Measurements from ENCODE around the gene USB1. TPM values are rescaled to one million over a fixed set of nuclear protein-coding genes. Genes with fewer than 3 reads are reported as not detected.

The USB1 gene
- total RNA-seq, 1 donor from 2014 or later: 100.0 TPM

DNA sequence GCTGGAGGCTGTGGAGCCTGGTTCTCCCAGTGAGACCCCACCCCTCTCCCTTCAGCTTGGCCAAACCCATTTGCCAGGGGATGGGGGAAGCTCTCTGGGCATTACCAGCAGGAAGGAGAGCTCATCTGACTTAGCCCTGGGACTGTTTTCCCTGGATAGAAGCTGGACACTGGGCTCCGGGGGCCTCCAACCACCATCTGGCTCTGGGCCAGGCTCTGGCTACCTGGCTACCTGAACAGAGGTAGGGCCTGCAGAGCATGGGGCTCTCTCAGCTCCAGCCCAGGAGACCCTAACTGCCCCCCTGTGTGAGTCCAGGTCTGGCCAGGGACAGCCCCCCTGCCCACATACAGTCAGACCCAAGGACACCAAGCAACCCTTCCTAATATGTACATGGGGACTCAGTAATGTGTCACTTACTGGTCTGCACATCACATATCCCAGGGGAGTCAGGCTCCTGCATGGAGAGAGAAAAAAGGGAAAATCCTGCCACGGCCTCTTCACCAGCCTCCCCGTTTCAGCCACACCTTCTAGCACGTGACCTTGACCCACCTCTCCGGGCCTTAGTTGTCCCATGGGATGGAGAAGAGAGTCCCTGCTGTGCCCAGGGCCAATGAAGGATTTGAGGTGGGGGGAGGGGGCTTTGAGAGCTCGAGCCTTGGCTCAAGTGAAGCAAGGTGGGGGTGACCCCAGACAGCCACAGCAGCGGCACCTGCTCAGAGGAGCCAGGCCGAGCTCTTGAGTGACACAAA lies 44.1 kb upstream of the USB1 start:
- FAIRE-seq (no peak), DNase-seq (ENCODE audit: low read depth) (no peak)
- Histone ChIP-seq H3K9me3 (ENCODE audit: insufficient read depth, low read depth, low read length) (no peaks in the 10 kb centered on the region), H3K4me3 (ENCODE audit: insufficient read depth, low read depth, low read length) (no peak overlapping the region), H4K20me1 (ENCODE audit: insufficient read depth, low read length) (no peaks in the 10 kb centered on the region), H3K4me2 (ENCODE audit: low read length) (no peak overlapping the region), H2AFZ (ENCODE audit: low read depth, low read length) (no peak overlapping the region), H3K4me1 (ENCODE audit: insufficient read depth, low read length) (no peaks in the 10 kb centered on the region), H3K27ac (ENCODE audit: low read depth, low read length) (no peak overlapping the region), H3K79me2 (ENCODE audit: insufficient read depth, low read length) (no peaks in the 10 kb centered on the region), H3K36me3 (ENCODE audit: insufficient read depth, low read length) (no peaks in the 10 kb centered on the region), H3K27me3 (ENCODE audit: insufficient read depth, low read length) (peaks cover 2% of the 10 kb centered on the region), H3K9ac (ENCODE audit: low read length) (no peak overlapping the region)
- no peaks in the 10 kb centered on the region for H3K4me1 Mint-ChIP-seq (ENCODE audit: low read depth, unreplicated experiment)
- peaks cover 43% of the 10 kb centered on the region for H3K27me3 Mint-ChIP-seq (ENCODE audit: low read depth, unreplicated experiment)
- H3K36me3 Mint-ChIP-seq (ENCODE audit: low read depth, unreplicated experiment): peaks cover 1% of the 10 kb centered on the region
- H3K9me3 Mint-ChIP-seq (ENCODE audit: unreplicated experiment): no peaks in the 10 kb centered on the region
- TF ChIP-seq, protein P1, sequence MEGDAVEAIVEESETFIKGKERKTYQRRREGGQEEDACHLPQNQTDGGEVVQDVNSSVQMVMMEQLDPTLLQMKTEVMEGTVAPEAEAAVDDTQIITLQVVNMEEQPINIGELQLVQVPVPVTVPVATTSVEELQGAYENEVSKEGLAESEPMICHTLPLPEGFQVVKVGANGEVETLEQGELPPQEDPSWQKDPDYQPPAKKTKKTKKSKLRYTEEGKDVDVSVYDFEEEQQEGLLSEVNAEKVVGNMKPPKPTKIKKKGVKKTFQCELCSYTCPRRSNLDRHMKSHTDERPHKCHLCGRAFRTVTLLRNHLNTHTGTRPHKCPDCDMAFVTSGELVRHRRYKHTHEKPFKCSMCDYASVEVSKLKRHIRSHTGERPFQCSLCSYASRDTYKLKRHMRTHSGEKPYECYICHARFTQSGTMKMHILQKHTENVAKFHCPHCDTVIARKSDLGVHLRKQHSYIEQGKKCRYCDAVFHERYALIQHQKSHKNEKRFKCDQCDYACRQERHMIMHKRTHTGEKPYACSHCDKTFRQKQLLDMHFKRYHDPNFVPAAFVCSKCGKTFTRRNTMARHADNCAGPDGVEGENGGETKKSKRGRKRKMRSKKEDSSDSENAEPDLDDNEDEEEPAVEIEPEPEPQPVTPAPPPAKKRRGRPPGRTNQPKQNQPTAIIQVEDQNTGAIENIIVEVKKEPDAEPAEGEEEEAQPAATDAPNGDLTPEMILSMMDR (IDR thresholded peaks at IDR 0.05; ENCODE audit: insufficient read depth, low read depth, low read length): no peak
- TF ChIP-seq EZH2 (IDR thresholded peaks at IDR 0.05; ENCODE audit: insufficient read depth, low read length): no peak
- H3K4me3 Mint-ChIP-seq (ENCODE audit: unreplicated experiment): no peak overlapping the region
- no peak overlapping the region for H3K27ac Mint-ChIP-seq (ENCODE audit: unreplicated experiment)

DNA sequence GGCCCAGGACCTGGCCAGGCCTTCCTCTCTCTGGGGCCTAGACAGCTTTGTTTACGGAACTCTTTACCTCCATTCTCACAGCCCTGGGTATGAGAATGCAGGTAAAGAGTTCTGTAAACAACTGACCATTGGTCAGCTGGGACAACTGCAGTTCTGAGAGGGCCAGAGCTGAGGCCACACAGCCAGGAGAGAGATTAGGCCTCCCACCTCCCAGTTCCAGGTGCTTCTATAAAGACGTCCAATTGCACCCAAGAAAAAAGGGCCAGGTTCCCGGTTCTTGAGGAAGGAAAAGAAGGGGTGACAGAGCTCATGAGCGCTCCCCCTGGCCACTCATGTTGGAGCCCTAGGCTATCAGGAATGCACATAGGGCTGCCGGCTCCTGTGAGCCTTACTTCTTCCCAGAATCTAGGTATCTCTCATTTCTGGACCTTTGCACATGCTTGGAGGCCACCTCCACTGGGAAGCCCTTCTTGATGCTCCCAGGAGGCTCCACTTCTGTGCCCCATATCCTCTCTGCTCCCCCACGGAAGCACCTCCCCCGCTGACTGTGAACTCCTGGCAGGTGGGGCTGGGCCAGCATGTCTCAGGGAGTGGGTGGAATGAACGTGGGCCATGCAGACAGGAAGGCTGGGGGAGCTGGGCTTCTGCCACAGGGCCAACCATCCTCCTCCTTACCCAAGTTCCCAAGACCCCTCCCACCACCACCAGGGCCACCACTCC lies 43.4 kb upstream of the USB1 start:
- H3K4me2 ChIP-seq (ENCODE audit: low read length): no peak overlapping the region
- Mint-ChIP-seq H3K36me3 (ENCODE audit: low read depth, unreplicated experiment) (peaks cover 1% of the 10 kb centered on the region), H3K4me1 (ENCODE audit: low read depth, unreplicated experiment) (no peaks in the 10 kb centered on the region), H3K27me3 (ENCODE audit: low read depth, unreplicated experiment) (peaks cover 50% of the 10 kb centered on the region), H3K9me3 (ENCODE audit: unreplicated experiment) (no peaks in the 10 kb centered on the region), H3K27ac (ENCODE audit: unreplicated experiment) (no peak overlapping the region), H3K4me3 (ENCODE audit: unreplicated experiment) (no peak overlapping the region)
- no peak overlapping the region for H3K27ac ChIP-seq (ENCODE audit: low read depth, low read length)
- H2AFZ ChIP-seq (ENCODE audit: low read depth, low read length): no peak overlapping the region
- DNase-seq (ENCODE audit: low read depth) (no peak), FAIRE-seq (no peak)
- no peaks in the 10 kb centered on the region for H3K79me2 ChIP-seq (ENCODE audit: insufficient read depth, low read length)
- peaks cover 2% of the 10 kb centered on the region for H3K27me3 ChIP-seq (ENCODE audit: insufficient read depth, low read length)
- no peaks in the 10 kb centered on the region for H4K20me1 ChIP-seq (ENCODE audit: insufficient read depth, low read length)
- H3K36me3 ChIP-seq (ENCODE audit: insufficient read depth, low read length): no peaks in the 10 kb centered on the region
- no peaks in the 10 kb centered on the region for H3K4me1 ChIP-seq (ENCODE audit: insufficient read depth, low read length)
- H3K9me3 ChIP-seq (ENCODE audit: insufficient read depth, low read depth, low read length): no peaks in the 10 kb centered on the region
- no peak overlapping the region for H3K9ac ChIP-seq (ENCODE audit: low read length)
- TF ChIP-seq, protein P1 (IDR thresholded peaks at IDR 0.05; ENCODE audit: insufficient read depth, low read depth, low read length): no peak
- no peak for TF ChIP-seq EZH2 (IDR thresholded peaks at IDR 0.05; ENCODE audit: insufficient read depth, low read length)
- no peak overlapping the region for H3K4me3 ChIP-seq (ENCODE audit: insufficient read depth, low read depth, low read length)

DNA sequence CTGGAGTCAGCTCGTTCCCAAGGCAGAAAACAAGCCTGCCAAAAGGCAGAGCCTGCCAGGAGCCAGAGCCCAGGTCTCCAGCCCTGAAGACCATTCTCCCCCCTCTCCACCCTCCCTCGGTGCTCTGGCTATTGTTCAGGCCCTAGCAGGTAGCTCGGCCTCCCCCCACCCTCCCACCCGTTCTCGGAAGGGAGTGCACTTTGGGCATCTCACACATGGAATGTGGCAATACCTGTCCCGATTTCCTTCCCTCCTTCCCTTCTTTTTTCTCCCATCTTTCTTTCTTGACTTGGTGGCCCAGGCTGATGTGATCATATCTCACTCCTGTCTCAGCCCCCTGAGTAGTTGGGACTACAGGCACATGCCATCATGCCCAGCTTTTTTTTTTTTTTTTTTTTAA lies 42.7 kb upstream of the USB1 start:
- Histone ChIP-seq H3K4me3 (ENCODE audit: insufficient read depth, low read depth, low read length) (no peak overlapping the region), H3K27me3 (ENCODE audit: insufficient read depth, low read length) (peaks cover 5% of the 10 kb centered on the region), H3K79me2 (ENCODE audit: insufficient read depth, low read length) (no peaks in the 10 kb centered on the region), H4K20me1 (ENCODE audit: insufficient read depth, low read length) (no peaks in the 10 kb centered on the region), H3K4me2 (ENCODE audit: low read length) (no peak overlapping the region), H3K27ac (ENCODE audit: low read depth, low read length) (no peak overlapping the region), H2AFZ (ENCODE audit: low read depth, low read length) (no peak overlapping the region), H3K9ac (ENCODE audit: low read length) (no peak overlapping the region), H3K4me1 (ENCODE audit: insufficient read depth, low read length) (no peaks in the 10 kb centered on the region), H3K9me3 (ENCODE audit: insufficient read depth, low read depth, low read length) (no peaks in the 10 kb centered on the region), H3K36me3 (ENCODE audit: insufficient read depth, low read length) (no peaks in the 10 kb centered on the region)
- no peaks in the 10 kb centered on the region for H3K9me3 Mint-ChIP-seq (ENCODE audit: unreplicated experiment)
- peak overlapping the region; percentile 62 for H3K27ac Mint-ChIP-seq (ENCODE audit: unreplicated experiment)
- no peak for DNase-seq (ENCODE audit: low read depth)
- TF ChIP-seq EZH2 (IDR thresholded peaks at IDR 0.05; ENCODE audit: insufficient read depth, low read length): no peak
- TF ChIP-seq, protein P1 (IDR thresholded peaks at IDR 0.05; ENCODE audit: insufficient read depth, low read depth, low read length): no peak
- H3K36me3 Mint-ChIP-seq (ENCODE audit: low read depth, unreplicated experiment): peaks cover 1% of the 10 kb centered on the region
- H3K4me1 Mint-ChIP-seq (ENCODE audit: low read depth, unreplicated experiment): no peaks in the 10 kb centered on the region
- FAIRE-seq: no peak
- H3K4me3 Mint-ChIP-seq (ENCODE audit: unreplicated experiment): no peak overlapping the region
- H3K27me3 Mint-ChIP-seq (ENCODE audit: low read depth, unreplicated experiment): peaks cover 55% of the 10 kb centered on the region

All from astrocyte (in vitro differentiated cells and primary cell).